ENCODE measurements around the gene NARF.

The NARF gene

DNA sequence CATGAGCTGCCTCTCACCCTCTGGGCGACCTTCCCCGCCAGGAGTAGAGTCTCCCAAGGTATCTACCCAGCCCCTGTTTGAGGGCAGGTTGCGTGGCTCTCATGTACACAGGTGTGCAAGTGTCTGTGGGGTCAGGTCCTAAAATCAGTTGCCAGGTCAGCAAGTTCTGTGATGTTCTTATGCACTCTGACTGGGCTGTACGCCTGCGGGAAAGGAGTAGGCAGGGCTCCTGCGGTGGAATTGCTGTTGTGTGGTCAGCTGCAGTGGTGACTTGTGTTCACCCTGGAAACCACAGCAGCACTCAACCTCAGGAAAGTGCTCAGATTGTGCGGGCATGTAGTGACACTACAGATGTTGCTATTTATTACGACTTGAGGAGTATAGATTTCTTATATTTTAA is 19.4 kb downstream of the NARF start:
- no peak for DNase-seq (ENCODE audit: low read depth)

DNA sequence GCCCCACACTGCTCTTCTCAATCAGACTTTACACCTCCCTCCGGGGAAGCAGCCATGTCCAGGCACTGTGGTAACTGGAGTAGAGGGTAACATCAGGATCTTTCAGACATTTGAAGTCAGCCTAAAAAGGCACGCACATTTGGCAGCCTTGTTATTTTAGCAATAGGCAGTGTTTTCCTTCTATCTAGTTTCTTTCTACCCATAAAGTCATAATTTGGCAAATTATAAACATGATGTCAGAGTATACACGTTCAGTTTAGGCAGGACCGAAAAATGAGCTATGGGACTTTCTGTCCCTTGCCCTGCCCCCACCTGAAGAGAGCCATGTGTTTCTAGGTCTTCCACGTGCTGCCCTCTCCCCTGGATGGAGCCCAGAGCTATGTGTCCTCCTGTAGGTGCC is 21.1 kb downstream of the NARF start:
- no peak for DNase-seq (ENCODE audit: low read depth)

DNA sequence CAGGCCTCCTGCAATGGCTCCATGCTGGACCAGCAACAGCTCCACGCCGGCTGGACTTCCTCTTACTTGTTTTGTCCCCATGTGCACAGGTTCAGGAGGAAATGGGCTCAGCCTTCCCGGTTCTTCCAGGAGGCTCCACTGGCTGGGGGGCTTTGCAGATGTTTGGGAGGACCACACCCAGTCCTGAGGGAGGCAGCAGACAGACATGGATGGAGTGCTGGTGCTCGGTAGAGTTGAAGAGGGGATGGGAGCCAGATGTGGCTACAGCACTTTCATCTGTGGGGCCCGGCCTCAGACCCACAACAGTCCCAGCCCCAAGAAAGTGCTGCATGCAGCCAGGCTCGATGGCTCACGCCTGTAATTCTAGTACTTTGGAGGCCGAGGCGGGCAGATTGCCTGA is 21.8 kb downstream of the NARF start:
- no peak for DNase-seq (ENCODE audit: low read depth)

DNA sequence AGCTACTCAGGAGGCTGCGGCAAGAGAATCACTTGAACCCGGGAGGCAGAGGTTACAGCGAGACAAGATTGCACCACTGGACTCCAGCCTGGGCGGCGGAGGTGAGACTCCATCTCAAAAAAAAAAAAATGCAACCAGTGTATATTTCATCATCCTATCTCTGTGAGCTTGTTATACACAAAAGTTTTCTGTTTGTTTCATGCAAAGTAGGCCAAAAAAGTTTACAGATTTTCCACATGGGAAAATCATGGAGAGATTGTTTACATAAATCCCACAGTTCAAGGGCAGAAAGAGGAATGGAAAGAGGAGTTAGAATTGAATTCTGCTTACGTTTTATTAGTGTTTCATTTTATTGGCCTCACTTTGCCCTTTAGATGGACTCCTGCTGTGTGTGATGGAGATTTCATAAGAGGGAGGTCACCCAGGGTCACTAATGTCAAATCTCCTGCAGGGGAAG is 24.7 kb downstream of the NARF start:
- DNase-seq (ENCODE audit: low read depth) = no peak

DNA sequence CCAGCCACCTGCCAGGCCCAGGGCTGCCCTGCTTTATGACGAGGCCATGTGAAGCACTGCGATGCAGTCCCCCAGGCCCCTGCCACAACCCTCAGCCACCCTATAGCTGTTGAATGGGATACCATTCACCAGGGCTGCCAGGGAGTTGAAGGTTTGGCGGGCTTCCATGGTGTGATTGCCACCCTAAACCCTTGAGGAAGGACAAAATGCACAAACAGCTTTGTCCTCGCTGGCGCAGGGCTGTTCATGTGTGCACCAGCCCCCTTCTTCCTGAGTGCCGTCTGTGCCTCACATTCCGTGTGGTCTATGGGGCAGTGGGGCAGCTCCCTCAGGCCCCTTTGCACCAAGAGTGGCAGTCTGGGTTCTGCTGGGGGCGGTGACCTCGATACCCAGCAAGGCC is 25.3 kb downstream of the NARF start:
- DNase-seq (ENCODE audit: low read depth) = no peak

DNA sequence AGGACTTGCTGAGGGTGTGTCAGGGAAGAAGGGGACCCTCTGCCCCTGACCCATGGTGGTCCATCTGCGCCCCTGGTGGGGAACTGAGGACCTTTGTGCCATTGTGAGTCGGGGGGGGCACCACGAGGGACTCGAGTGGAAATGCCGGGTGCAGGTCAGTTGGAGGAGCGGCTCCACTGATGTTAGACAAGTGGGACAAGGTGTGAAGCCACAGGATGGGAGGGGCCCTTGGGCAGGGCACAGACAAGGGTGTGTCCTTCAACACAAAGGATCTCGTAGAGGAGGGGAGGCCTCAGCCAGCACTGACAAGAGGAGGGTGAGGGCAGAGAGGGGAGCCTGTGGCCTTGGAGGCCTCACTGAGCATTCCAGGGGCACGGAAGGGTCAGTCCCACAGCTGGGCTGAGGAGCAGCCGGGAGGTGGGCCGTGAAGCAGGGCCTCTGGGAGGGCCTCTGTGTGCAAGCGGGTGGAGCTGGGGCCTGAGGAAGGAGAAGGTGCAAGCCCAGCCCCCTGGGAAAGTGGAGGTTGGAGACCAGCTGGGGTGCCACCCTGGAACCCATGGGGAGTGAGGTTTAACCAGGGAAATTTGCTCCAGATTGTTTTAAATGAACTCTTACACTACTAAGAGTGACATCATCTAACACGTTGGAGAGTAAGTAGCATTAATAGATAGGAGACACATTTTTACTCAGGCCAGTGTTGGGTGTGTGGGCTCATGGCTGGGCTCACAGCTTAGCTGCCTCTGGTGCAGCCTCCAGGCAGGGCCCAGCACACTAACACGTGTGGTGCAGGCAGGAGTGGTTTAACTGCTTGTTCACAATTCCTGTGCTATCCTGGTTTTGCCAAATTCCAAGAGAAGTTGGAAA is 27.9 kb downstream of the NARF start:
- DNase-seq (ENCODE audit: low read depth) = no peak

DNA sequence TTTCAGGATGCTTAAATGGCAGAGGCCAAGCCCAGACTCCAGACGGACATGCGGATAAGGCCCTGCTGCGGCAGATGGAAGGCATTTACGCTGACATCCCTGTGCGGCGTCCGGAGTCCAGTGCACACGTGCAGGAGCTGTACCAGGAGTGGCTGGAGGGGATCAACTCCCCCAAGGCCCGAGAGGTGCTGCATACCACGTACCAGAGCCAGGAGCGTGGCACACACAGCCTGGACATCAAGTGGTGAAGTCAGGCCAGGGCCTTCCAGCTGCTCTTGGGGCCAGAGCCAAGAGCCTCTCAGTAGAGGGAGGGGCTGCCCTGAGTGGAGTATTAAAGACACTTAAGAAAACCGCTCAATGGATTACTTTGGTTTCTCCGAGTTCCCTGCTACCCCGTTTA is 29.4 kb downstream of the NARF start:
- DNase-seq (ENCODE audit: low read depth) = no peak

DNA sequence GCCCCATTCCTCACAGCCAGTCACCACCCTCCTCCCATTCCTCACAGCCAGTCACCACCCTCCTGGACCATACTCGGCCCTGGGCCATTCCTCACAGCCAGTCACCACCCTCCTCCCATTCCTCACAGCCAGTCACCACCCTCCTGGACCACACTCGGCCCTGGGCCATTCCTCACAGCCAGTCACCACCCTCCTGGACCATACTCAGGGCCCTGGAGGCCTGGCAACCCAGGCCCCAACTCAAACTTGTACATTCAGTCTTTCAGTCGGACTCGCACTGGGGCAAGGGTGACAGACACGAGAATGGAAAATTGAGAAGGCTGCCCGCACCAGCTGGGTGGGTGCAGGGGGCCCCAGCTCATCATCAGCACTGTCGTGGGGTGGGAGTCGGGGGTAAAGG is 30.6 kb downstream of the NARF start:
- DNase-seq (ENCODE audit: low read depth) = no peak

DNA sequence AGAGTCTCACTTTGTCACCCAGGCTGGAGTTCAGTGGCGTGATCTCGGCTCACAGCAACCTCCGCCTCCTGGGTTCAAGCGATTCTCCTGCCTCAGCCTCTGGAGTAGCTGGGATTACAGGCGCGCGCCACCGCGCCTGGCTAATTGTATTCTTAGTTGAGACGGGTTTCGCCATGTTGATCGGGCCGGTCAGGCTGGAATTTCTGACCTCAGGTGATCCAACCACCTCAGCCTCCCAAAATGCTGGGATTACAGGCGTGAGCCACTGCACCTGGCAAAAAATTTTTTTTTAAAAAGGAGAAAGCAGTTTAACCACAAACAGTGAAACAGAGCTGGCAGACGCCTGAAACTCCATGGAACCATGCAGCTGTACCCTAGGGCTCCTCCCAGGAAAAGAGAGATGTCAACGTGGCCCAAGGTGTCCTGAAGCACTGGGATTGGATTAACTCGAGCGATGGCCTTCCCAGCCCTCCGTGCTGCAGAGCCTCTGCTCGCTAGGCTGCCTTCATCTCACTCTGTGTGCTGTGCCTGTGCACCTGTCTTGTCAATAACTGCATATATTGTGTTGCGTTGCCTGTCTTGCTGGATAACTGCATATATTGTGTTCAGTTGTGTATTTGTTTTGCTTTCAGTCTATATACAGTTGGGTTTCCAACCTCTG is 31.4 kb downstream of the NARF start:
- DNase-seq (ENCODE audit: low read depth) = no peak

DNA sequence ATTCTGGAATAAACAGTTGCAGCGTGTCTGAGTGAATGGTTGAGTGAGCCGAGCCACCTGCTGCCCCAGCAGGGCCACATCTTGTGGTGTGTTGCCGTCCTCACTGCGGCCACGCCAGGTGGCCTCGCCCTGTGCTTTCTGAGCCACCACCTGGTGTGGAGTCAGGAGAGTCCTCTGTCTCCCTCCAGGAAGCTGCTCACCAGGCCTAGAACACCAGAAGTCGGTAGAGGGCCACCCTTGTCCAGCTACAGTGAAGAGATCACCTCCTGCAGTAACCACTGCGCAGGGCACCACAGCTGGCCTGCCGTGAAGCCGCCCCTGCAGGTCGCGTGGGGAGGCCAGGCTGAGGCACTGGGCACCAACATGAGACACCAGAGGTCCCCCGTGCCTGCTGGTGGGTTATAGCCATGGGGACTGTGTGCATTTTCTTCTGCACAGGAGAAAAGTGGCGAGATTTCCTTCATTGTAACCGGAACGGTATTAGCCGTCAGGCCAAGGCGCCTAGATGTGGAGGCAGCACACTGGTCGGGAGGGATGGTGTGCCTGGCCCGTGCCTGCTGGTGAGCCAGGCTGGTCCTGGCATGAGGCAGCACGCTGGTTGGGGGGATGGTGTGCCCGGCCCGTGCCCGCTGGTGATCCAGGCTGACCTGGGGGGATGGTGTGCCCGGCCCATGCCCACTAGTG is 32.1 kb downstream of the NARF start:
- no peak for DNase-seq (ENCODE audit: low read depth)

DNA sequence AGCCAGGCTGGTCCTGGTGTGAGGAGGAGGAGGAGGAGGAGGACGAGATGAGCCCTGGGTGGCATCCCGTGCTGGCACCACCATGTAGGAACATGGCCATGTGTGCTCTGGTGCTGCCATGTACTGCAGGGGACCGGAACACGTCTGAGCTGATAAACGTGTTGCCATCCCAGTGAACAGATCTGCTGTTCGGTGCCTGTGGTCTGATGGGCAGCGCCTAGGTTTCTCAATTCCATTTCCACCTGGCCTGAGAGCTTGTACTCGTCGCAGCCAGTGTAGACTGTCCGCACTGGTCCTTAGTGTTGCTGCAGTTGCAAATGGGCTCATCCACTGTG is 32.6 kb downstream of the NARF start:
- no peak for DNase-seq (ENCODE audit: low read depth)

DNA sequence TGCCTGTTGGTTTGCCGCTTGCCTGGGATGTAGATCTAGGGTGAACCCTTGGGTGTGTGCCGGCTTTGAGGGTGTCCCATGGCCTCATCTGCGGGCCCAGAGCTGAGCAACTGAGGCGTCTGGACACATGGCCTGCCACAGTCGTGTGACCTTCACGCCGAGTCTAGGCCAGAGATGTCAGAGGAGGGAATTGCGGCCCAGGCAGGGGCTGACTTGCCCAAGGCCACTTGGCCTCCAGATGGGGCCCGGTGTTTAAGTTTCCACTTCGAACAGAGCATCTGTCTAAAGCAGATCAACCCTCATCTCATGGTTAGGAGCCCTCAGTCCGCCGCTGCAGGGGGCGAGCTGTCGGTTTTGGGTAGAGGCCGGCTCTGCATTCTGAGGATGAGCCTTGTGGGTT is 33.0 kb downstream of the NARF start:
- DNase-seq (ENCODE audit: low read depth) = no peak

DNA sequence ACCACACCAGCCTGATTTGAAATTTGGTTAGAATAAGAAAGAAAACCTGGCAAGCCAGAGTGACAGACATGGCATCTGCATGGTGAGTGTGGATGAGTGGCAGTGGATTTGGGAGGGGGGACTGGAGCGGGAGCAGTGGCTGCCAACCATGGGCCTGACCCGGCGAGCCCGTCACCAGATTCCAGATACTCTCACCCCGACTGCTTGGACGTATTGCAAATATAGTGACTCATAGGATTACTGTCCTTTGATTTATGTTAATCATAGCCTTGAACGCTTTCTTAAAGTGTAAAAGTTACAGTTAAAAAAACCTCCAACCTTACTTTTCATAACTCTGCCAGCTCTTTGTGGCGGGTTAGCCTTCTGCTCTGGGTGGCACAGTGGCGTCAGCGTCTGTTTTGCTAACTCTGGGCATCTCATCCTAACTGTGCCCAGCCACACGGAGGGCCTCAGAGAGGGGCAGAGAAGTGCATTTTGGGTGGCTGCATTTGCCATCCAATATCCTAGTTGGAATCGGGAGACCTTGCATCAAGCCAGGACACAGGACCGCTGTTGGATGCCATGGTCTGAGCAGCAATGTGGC is 34.2 kb downstream of the NARF start:
- peak; percentile 51 for DNase-seq (ENCODE audit: low read depth)

DNA sequence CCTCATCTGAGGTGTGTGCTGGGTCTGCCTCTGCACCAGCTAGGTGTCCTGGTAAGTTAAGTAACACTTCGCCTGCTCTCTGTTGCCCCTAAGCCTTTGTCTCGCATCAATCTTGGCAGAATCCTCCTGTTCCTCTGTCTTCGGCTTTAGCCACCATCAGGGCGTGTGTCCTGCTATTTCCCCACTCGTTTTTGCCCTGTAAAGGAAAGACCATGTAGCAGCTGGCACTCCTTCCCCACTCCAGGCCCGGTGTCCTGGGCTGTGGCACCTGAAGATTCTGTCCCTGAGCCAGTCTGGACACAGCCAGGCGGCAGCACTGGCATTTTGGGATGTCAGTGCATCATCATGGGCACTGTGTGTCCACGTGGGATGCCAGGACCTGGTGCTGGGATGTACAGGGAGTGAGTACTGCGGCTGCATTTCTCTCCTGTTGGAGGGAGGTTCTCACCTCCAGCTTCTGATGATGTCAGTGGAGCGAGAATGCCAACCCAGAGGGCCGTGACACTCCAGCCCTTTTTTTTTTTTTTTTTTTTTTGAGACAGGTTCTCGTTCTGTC is 34.8 kb downstream of the NARF start:
- no peak for DNase-seq (ENCODE audit: low read depth)

DNA sequence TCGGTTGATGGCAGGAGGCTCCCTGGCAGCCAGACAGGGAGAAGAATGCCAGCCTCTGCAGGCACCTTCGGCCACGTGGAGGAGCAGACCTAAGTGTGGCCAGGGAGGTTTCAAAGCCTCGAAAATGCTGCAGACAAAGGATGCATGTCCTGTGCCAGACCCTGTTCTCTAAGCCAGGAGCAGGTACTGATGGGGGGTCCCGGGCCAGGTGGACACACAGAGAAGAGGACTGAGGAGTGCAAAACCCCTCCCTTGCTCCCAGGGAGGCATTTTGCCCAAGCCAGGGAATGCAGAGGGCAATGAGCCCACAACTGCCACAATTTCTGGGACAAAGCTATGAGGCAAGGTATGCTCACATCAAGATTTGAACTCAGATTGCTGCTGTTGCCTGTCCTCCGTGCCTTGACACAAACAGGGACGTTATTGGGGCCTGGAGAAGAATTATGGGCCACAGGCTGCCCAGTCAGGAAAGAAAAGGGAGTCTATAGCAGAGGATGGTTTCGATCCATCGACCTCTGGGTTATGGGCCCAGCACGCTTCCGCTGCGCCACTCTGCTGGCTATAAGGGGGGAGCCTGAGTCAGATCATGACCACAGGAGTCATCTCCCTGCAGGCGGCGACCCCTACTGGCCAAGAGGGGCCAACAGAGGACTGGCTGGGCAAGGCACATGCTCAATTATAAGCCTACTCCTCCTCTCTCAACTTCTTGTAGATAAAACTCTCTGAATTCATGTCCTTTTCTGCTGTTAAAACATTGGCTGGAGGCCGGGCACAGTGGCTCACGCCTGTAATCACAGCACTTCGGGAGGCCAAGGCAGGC is 35.9 kb downstream of the NARF start:
- DNase-seq (ENCODE audit: low read depth) = peak; percentile 98

DNA sequence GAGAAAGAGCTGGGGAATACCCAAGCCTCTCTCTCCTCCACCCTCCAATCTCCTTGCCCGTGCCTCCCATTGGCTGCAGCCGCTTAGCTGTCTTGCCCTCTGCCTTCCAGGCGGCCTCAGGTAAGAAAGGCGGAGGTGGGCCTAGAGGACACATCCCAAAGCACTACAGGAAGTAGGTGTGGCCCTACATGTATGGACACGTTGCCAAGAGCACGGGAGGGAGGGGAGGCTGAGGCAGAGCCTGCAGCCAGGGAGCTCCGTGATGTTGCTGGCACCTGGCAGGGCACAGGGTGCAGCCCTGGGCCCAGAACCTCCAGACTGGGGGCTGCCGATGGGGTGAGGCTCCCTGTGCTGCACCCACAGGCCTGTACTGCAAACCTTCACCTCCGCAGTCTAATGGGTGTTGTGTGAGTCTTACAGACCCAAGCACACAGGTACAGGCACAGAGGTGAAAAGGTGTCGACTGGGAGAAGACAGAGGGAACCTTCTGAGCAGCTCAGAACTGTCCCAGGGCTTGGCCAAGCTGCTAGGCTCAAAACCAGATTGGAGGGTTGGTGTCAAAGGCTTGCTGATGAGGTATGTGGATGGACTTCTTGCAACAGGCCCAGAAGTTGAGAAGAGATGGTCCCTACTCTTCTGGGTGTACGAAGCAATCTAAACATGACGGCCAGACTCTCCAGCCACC is 37.4 kb downstream of the NARF start:
- no peak for DNase-seq (ENCODE audit: low read depth)

DNA sequence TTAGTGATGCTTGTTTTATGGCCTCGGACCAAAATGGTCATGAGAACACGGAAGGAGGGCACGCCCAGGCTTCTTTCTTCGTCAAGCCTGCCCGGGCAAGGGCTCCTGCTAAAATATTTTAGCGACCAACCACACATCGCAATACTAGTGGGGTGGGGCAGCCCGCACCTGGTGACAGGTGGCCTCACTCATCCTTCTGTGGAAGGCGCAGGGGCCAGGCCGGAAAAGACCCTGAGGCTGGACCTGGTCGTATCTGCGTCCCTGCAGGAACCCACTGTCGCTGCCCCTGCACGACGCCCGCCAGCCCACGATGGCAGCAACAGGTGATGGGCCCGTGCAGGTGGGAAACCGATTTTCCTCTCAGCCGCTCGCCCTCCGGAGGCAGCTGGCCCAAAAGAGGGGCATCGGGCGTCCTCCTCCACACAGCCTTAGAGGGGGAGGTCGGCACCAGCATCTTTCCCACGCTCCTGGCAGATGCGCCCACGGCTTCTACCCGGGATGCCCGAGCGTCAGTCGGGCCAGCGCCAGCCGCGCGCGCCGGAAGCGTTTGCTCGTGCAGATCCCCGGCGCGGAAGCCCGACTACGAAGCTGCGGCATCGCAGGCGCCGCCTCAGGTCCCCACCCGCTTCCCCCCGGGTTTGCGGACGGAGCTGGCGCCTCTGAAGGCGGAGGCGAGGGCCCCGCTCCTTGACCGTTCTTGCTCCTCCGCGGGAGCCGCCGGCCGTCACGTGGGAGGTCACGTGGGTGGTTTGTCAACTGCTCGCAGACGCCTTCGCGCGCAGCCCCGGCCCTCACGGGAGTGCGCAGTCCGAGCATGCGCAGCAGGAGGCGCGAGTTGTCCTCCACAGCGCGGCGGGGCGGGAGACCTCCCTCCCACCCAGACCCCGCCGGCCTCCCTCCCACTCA is 38.2 kb downstream of the NARF start:
- peak; percentile 77 for DNase-seq (ENCODE audit: low read depth)

DNA sequence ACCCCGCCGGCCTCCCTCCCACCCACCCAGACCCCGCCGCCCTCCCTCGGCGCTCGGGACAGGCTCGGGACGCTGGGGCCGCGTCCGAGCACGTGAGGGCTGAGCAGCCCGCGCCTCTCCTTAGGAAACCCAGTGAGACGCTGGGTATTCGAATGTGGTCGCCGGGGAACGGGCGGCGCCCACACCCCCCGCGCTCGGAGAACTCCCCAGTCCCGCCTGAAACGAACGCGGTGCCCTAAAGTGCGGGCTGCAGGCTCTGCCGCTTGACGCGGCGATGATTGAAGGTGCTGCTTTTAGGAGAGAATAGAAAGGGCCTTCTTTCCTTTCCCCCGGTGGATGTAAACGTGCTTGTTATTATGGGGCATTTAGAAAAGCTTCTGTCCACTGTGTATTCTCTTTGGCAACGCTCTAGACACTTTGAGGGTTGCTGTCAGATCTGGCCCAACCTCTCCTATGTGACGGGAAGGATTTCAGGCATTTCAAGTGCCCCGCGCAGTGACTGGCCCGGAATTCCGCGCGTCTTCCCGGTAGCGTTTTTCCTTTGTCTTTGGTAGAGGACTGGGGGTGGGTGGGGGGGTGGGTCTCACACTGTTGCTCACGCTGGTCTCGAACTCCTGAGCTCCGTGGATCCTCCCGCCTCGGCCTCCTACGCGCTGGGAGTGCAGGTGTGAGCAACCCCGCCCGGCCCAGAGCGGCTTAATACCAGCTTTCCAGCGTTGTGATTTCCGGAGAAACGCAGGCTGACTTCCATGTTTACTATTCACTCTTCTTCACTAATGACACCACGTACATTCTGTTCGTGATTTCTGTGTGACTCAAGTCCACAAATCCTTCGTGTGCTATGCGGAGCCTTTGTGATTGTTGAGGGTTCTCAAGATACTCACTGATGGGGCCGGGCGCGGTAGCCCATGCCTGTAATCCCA is 39.2 kb downstream of the NARF start:
- DNase-seq (ENCODE audit: low read depth) = no peak

DNA sequence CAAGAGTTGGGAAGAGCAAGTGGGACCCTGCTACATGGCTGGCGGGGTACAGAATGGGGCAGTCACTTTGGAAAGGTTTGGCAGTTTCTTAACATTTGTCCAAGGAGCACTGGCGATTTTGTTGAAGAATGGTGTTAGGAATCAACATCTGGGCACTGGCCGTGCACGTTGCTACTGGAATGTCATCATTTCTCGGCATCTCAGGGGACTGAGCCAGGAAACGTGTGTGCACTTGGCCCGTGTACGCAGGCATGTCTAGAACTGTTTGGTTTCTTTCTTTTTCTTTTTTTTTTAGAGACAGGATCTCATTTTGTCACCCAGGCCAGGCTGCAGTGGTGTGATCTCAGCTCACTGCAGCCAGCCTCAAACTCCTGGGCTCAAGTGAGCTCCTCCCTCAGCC is 43.7 kb downstream of the NARF start:
- DNase-seq (ENCODE audit: low read depth) = no peak

Measured in HS-27A (cell line).